HCT116 (cell line): ENCODE results near the gene TBCC.

Experiments
- CBX3 ChIP-seq: IDR thresholded peaks from 2 replicates; pipeline ENCODE4 v1.6.1; 2012; ENCODE audit warnings: low read depth
- EZH2phosphoT487 ChIP-seq: fragments of 200-600 bp; IDR thresholded peaks from 2 replicates; pipeline ENCODE4 v1.6.1; 2018; ENCODE audit warnings: antibody characterized with exemption, borderline replicate concordance
- FOSL1 ChIP-seq: IDR thresholded peaks from 2 replicates; pipeline ENCODE4 v1.6.1; 2012; ENCODE audit warnings: low read depth
- POLR2A ChIP-seq: IDR thresholded peaks from 2 replicates; pipeline ENCODE4 v1.7.0; 2011; ENCODE audit warnings: borderline replicate concordance; ENCODE audit not compliant: insufficient read depth, insufficient read length; ENCODE audit errors: extremely low read depth
- POLR2AphosphoS5 ChIP-seq: IDR thresholded peaks from 2 replicates; pipeline ENCODE4 v1.6.1; 2011; ENCODE audit warnings: mild to moderate bottlenecking, low read depth, low read length, moderate library complexity
- ZNF274 ChIP-seq: fragments of 200-500 bp; sonication (Bioruptor generic); IDR thresholded peaks from 2 replicates; pipeline ENCODE4 v1.6.1; 2014; ENCODE audit warnings: mild to moderate bottlenecking, low read depth, low read length, inconsistent platforms
- TF ChIP-seq, protein P1 (sequence below), 3 experiments: fragments of 200-600 bp in 1 of 3; sonication (generic) in 1 of 3; IDR thresholded peaks in 2 of 3; conservative IDR thresholded peaks in 1 of 3; 2 replicates each; pipeline ENCODE4 v1.5.1; 2012 to 2017; ENCODE audit warnings: low read depth in 2 of 3, low read length in 2 of 3, antibody characterized with exemption in 1 of 3, borderline replicate concordance in 1 of 3, control low read depth in 1 of 3, mild to moderate bottlenecking in 1 of 3, mixed read lengths in 1 of 3, mixed run types in 1 of 3, moderate library complexity in 1 of 3; ENCODE audit not compliant: insufficient read depth in 1 of 3
- TF ChIP-seq, protein P2 (sequence below): IDR thresholded peaks from 2 replicates; pipeline ENCODE4 v1.6.1; 2012; ENCODE audit warnings: low read depth
- TF ChIP-seq, protein P3 (sequence below): IDR thresholded peaks from 2 replicates; pipeline ENCODE4 v1.6.1; 2012

DNA sequence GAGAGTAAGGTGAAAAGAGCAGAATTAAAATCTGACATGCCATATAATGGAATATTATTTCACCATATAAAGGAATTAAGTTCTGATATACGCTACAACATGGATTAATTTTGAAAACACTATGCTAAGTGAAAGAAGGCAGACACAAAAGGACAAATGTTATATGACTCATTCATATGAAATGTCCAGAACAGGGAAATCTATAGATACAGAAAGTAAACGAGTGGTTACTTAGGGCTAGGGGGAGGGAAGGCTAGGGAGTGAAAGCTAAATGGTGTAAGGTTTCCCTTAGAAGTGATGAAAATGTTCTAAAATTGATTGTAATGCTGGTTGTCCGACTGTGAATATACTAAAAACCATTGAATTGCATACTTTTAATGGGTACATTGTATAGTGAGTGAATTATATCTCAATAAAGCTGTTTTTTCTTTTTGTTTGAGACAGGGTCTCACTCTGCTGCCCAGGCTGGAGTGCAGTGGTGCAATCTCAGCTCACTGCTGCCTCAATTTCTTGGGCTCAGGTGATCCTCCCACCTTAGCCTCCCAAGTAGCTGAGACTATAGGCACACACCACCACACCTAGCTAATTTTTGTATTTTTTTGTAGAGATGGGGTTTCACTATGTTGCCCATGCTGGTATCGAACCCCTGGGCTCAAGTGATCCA is 31.7 kb downstream of the TBCC start:
- TF ChIP-seq, protein P1, sequence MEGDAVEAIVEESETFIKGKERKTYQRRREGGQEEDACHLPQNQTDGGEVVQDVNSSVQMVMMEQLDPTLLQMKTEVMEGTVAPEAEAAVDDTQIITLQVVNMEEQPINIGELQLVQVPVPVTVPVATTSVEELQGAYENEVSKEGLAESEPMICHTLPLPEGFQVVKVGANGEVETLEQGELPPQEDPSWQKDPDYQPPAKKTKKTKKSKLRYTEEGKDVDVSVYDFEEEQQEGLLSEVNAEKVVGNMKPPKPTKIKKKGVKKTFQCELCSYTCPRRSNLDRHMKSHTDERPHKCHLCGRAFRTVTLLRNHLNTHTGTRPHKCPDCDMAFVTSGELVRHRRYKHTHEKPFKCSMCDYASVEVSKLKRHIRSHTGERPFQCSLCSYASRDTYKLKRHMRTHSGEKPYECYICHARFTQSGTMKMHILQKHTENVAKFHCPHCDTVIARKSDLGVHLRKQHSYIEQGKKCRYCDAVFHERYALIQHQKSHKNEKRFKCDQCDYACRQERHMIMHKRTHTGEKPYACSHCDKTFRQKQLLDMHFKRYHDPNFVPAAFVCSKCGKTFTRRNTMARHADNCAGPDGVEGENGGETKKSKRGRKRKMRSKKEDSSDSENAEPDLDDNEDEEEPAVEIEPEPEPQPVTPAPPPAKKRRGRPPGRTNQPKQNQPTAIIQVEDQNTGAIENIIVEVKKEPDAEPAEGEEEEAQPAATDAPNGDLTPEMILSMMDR (IDR thresholded peaks at IDR 0.05 in 2 of 3, conservative IDR thresholded peaks at IDR 0.05 in 1 of 3; ENCODE audit: borderline replicate concordance in 1 of 3, insufficient read depth in 1 of 3, low read depth in 2 of 3, low read length in 2 of 3) = no peak
- no peak for TF ChIP-seq EZH2phosphoT487
- TF ChIP-seq POLR2A = no peak
- no peak for TF ChIP-seq CBX3
- no peak for TF ChIP-seq POLR2AphosphoS5
- TF ChIP-seq, protein P2, sequence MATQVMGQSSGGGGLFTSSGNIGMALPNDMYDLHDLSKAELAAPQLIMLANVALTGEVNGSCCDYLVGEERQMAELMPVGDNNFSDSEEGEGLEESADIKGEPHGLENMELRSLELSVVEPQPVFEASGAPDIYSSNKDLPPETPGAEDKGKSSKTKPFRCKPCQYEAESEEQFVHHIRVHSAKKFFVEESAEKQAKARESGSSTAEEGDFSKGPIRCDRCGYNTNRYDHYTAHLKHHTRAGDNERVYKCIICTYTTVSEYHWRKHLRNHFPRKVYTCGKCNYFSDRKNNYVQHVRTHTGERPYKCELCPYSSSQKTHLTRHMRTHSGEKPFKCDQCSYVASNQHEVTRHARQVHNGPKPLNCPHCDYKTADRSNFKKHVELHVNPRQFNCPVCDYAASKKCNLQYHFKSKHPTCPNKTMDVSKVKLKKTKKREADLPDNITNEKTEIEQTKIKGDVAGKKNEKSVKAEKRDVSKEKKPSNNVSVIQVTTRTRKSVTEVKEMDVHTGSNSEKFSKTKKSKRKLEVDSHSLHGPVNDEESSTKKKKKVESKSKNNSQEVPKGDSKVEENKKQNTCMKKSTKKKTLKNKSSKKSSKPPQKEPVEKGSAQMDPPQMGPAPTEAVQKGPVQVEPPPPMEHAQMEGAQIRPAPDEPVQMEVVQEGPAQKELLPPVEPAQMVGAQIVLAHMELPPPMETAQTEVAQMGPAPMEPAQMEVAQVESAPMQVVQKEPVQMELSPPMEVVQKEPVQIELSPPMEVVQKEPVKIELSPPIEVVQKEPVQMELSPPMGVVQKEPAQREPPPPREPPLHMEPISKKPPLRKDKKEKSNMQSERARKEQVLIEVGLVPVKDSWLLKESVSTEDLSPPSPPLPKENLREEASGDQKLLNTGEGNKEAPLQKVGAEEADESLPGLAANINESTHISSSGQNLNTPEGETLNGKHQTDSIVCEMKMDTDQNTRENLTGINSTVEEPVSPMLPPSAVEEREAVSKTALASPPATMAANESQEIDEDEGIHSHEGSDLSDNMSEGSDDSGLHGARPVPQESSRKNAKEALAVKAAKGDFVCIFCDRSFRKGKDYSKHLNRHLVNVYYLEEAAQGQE = no peak
- TF ChIP-seq ZNF274 = no peak
- TF ChIP-seq, protein P3, sequence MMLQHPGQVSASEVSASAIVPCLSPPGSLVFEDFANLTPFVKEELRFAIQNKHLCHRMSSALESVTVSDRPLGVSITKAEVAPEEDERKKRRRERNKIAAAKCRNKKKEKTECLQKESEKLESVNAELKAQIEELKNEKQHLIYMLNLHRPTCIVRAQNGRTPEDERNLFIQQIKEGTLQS = no peak
- no peak for TF ChIP-seq FOSL1
